SU-DHL-6 (cell line): Measurements from ENCODE around the gene CACNB2.
"Not testable (repeated sequence)": the region's sequence is repeated elsewhere in the genome, so short reads cannot be mapped to it uniquely, and the experiment has no call there.

Experiments used
- H2AFZ ChIP-seq: fragments of 200-600 bp; sonication (generic); 2 replicates; pipeline ENCODE4 v1.6.1; 2014; ENCODE audit warnings: low read depth, mild to moderate bottlenecking, moderate library complexity, mixed read lengths, antibody characterized with exemption, low read length; ENCODE audit not compliant: severe bottlenecking
- H3F3A ChIP-seq: fragments of 200-600 bp; shearing (Covaris generic); 2 replicates; pipeline ENCODE4 v1.6.0; 2016; ENCODE audit warnings: antibody characterized with exemption, mild to moderate bottlenecking; ENCODE audit not compliant: insufficient read depth
- H3K27ac ChIP-seq: fragments of 200-600 bp; sonication (generic); 2 replicates; pipeline ENCODE4 v1.5.1; 2016; ENCODE audit warnings: low read depth, mild to moderate bottlenecking, low read length, moderate library complexity, mixed read lengths
- H3K27me3 ChIP-seq: fragments of 200-600 bp; sonication (generic), shearing (Covaris generic); 2 replicates; pipeline ENCODE4 v1.6.0; 2014; ENCODE audit warnings: mild to moderate bottlenecking, low read length
- H3K36me3 ChIP-seq: fragments of 200-600 bp; sonication (generic); 2 replicates; pipeline ENCODE4 v1.6.1; 2014; ENCODE audit warnings: mild to moderate bottlenecking, low read length, mixed read lengths
- H3K4me2 ChIP-seq: fragments of 300-600, 200-600 bp; shearing (Covaris generic), sonication (generic); 2 replicates; pipeline ENCODE4 v1.6.0; 2014; ENCODE audit warnings: low read length, low read depth, mild to moderate bottlenecking; ENCODE audit not compliant: poor library complexity, severe bottlenecking
- H3K4me3 ChIP-seq: fragments of 200-600 bp; sonication (generic); 2 replicates; pipeline ENCODE4 v1.5.1; 2014; ENCODE audit warnings: antibody characterized with exemption, low read length, mild to moderate bottlenecking, mixed read lengths; ENCODE audit not compliant: insufficient read depth, poor library complexity, severe bottlenecking
- H3K79me2 ChIP-seq: fragments of 200-600 bp; sonication (generic); 2 replicates; pipeline ENCODE4 v1.6.1; 2014; ENCODE audit warnings: mild to moderate bottlenecking, low read length, moderate library complexity; ENCODE audit not compliant: insufficient read depth
- H3K9ac ChIP-seq: fragments of 200-600 bp; sonication (generic); 2 replicates; pipeline ENCODE4 v1.7.0; 2014; ENCODE audit warnings: mild to moderate bottlenecking, low read length
- H3K9me2 ChIP-seq: fragments of 200-600 bp; sonication (generic); replicated peaks from 2 replicates; pipeline ENCODE4 v1.6.1; 2014; ENCODE audit warnings: low read length; ENCODE audit not compliant: insufficient read depth
- H3K9me3 ChIP-seq: fragments of 200-600 bp; sonication (generic); 2 replicates; pipeline ENCODE4 v1.6.1; 2014; ENCODE audit warnings: low read length, mixed read lengths; ENCODE audit not compliant: insufficient read depth
- H4K20me1 ChIP-seq: fragments of 200-600 bp; sonication (generic); 2 replicates; pipeline ENCODE4 v1.6.1; 2014; ENCODE audit warnings: low read depth, mild to moderate bottlenecking, antibody characterized with exemption, low read length, moderate library complexity, mixed read lengths
- CTCF ChIP-seq: fragments of 200-600 bp; sonication (generic); IDR thresholded peaks from one replicate; pipeline ENCODE4 v1.5.1; 2017; ENCODE audit warnings: antibody characterized with exemption, mild to moderate bottlenecking, low read length, moderate library complexity; ENCODE audit not compliant: insufficient read depth, poor library complexity, severe bottlenecking
- EZH2phosphoT487 ChIP-seq: fragments of 200-600 bp; sonication (generic), shearing (Covaris generic); conservative IDR thresholded peaks from 2 replicates; pipeline ENCODE4 v1.6.1; 2018; ENCODE audit warnings: mild to moderate bottlenecking, antibody characterized with exemption, low read length, moderate library complexity, mixed read lengths

Gene CACNB2

DNA sequence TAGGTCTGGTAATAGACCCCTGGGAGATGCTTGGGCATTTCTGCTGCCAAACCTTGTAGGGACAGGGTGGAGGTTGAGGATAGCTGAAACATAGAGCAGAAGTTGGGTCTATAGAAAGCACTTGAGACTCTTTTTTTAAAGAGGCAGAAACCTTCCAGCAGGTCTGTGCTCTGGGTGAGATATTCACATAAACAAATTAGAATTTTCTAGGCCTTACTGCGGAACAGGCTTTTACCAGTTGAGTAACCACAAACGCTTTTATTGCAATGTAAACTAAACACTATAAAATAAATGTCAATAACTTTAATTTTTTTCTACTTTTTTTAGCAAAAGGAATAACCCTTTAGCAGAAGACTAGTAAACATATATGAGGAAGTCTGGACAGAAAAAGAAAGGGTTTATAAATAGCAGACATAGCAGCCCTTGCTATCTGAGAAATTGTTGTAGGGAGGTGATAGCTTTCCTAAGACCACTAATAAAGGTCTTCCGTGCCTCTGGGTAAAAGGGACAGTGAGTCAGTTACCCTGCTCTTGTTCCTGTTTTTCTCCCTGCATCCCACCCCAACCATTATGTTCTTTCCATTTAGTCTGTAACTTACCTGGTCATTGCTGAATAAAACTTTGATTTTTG lies 38.7 kb downstream of the CACNB2 start:
- no peaks in the 10 kb centered on the region for H3K36me3 ChIP-seq
- H4K20me1 ChIP-seq: no peaks in the 10 kb centered on the region
- no peak overlapping the region for H3K4me2 ChIP-seq
- no peaks in the 10 kb centered on the region for H3K79me2 ChIP-seq
- TF ChIP-seq EZH2phosphoT487: no peak
- no peak for TF ChIP-seq CTCF
- no peak overlapping the region for H3K27ac ChIP-seq
- no peaks in the 10 kb centered on the region for H3K27me3 ChIP-seq
- no peak overlapping the region for H3K9ac ChIP-seq
- no peaks in the 10 kb centered on the region for H3K9me2 ChIP-seq
- H2AFZ ChIP-seq: no peak overlapping the region
- no peaks in the 10 kb centered on the region for H3F3A ChIP-seq
- no peaks in the 10 kb centered on the region for H3K9me3 ChIP-seq
- H3K4me3 ChIP-seq: no peak overlapping the region

- no peaks in the 10 kb centered on the region for H3F3A ChIP-seq
- H3K79me2 ChIP-seq: no peaks in the 10 kb centered on the region
- no peak overlapping the region for H3K4me3 ChIP-seq
- no peak overlapping the region for H3K27ac ChIP-seq
- no peaks in the 10 kb centered on the region for H3K9me3 ChIP-seq
- TF ChIP-seq CTCF (no peak), EZH2phosphoT487 (no peak)
- no peak overlapping the region for H3K9ac ChIP-seq
- no peaks in the 10 kb centered on the region for H3K27me3 ChIP-seq
- no peak overlapping the region for H3K4me2 ChIP-seq
- no peaks in the 10 kb centered on the region for H3K9me2 ChIP-seq
- H4K20me1 ChIP-seq: no peaks in the 10 kb centered on the region
- H3K36me3 ChIP-seq: no peaks in the 10 kb centered on the region
- H2AFZ ChIP-seq: no peak overlapping the region
Observed at GRCh38 chr10:18179891-18180290, 39.7 kb downstream of the CACNB2 start.

DNA sequence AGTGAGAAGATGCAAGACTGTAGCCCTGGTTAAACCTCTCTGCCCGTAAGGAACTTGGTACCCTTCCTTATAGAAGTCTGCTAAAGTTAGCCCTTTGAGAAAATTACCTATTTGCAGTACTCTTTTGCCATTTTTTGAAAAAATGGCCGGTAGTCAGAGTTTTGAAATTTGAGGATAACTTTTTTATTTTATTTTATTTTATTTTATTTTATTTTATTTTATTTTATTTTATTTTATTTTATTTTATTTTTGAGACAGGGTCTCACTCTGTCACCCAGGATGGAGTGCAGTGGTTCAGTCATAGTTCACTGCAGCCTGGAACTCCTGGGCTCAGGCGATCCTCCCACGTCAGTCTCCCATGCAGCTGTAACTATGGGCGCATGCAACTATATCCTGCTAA lies 41.2 kb downstream of the CACNB2 start:
- not testable (repeated sequence) for H2AFZ ChIP-seq, H3K27me3 ChIP-seq, H3K9me3 ChIP-seq, H3K9me2 ChIP-seq, H3K79me2 ChIP-seq, H4K20me1 ChIP-seq, H3K4me2 ChIP-seq, H3K36me3 ChIP-seq, H3F3A ChIP-seq, H3K27ac ChIP-seq, H3K9ac ChIP-seq, H3K4me3 ChIP-seq

- Histone ChIP-seq H2AFZ (no peak overlapping the region), H3F3A (no peaks in the 10 kb centered on the region), H3K9me3 (no peaks in the 10 kb centered on the region), H3K9me2 (no peaks in the 10 kb centered on the region), H3K36me3 (no peaks in the 10 kb centered on the region), H3K4me2 (no peak overlapping the region), H3K27ac (no peak overlapping the region), H3K27me3 (no peaks in the 10 kb centered on the region), H3K9ac (no peak overlapping the region), H3K79me2 (no peaks in the 10 kb centered on the region), H4K20me1 (no peaks in the 10 kb centered on the region), H3K4me3 (no peak overlapping the region)
- TF ChIP-seq EZH2phosphoT487 (no peak), CTCF (no peak)
Observed at GRCh38 chr10:18185621-18186020, 45.4 kb downstream of the CACNB2 start.
